HUDEP-2 (cell line): Measurements from ENCODE around the gene CTNNBIP1.

Source experiments
- DNase-seq, 76 experiments: peaks; one replicate each; lab custom pipeline; 2025; ENCODE audit not compliant: unreplicated experiment in 76 of 76; lab: John Stamatoyannopoulos, UW

Gene CTNNBIP1

GRCh38 chr1:9838946-9839345 is 71.1 kb downstream of the CTNNBIP1 start:
- DNase-seq, result no peak

- DNase-seq, result no peak
Measured at GRCh38 chr1:9836632-9836960, 73.5 kb downstream of the CTNNBIP1 start.

- DNase-seq, result no peak
Measured at GRCh38 chr1:9835758-9836631, 74.1 kb downstream of the CTNNBIP1 start.

GRCh38 chr1:9835404-9835757 is 74.7 kb downstream of the CTNNBIP1 start:
- DNase-seq, result no peak

- no peak for DNase-seq
Measured at GRCh38 chr1:9833632-9834031, 76.4 kb downstream of the CTNNBIP1 start.

- DNase-seq, result no peak
Measured at GRCh38 chr1:9827558-9828185, 82.4 kb downstream of the CTNNBIP1 start.

- no peak for DNase-seq
Measured at GRCh38 chr1:9826616-9827015, 83.5 kb downstream of the CTNNBIP1 start.

- DNase-seq, result no peak
Measured at GRCh38 chr1:9826087-9826486, 84.0 kb downstream of the CTNNBIP1 start.

GRCh38 chr1:9825093-9826074 is 84.7 kb downstream of the CTNNBIP1 start:
- DNase-seq, result peak in 10 of 76 experiments; percentile 8 to 28 (median 12)

GRCh38 chr1:9824702-9825089 is 85.4 kb downstream of the CTNNBIP1 start:
- no peak for DNase-seq

GRCh38 chr1:9823943-9824701 is 85.9 kb downstream of the CTNNBIP1 start, which contains the start of gene CLSTN1:
CLSTN1 (minus strand) TSS chr1:9823965; CDS start chr1:9823733, 232 bp downstream.
- DNase-seq, result peak in 62 of 76 experiments; percentile 7 to 76 (median 53)

- DNase-seq, result no peak
Measured at GRCh38 chr1:9823693-9823942, 86.5 kb downstream of the CTNNBIP1 start.

- DNase-seq, result no peak
Measured at GRCh38 chr1:9822897-9823692, 87.0 kb downstream of the CTNNBIP1 start.

GRCh38 chr1:9822490-9822889 is 87.6 kb downstream of the CTNNBIP1 start:
- DNase-seq, result no peak

GRCh38 chr1:9821710-9822109 is 88.4 kb downstream of the CTNNBIP1 start:
- DNase-seq, result no peak

GRCh38 chr1:9820521-9820920 is 89.5 kb downstream of the CTNNBIP1 start:
- no peak for DNase-seq

- no peak for DNase-seq
Measured at GRCh38 chr1:9817734-9818133, 92.3 kb downstream of the CTNNBIP1 start.

- DNase-seq, result no peak
Measured at GRCh38 chr1:9816199-9816598, 93.9 kb downstream of the CTNNBIP1 start.

GRCh38 chr1:9815150-9815549 is 94.9 kb downstream of the CTNNBIP1 start:
- DNase-seq, result no peak

GRCh38 chr1:9814619-9815018 is 95.5 kb downstream of the CTNNBIP1 start:
- no peak for DNase-seq
